HG03521 (cell line): ENCODE measurements around the gene BCL2L12.

Experiments
- ATAC-seq: cut with Tn5 transposase; IDR thresholded peaks from one replicate; pipeline ENCODE4 v1.9.1; 2021; ENCODE audit warnings: mild to moderate bottlenecking, moderate library complexity; ENCODE audit not compliant: unreplicated experiment

The BCL2L12 gene

GRCh38 chr19:49684251-49684982, 18.7 kb downstream of the BCL2L12 start:
- ATAC-seq: no peak

DNA sequence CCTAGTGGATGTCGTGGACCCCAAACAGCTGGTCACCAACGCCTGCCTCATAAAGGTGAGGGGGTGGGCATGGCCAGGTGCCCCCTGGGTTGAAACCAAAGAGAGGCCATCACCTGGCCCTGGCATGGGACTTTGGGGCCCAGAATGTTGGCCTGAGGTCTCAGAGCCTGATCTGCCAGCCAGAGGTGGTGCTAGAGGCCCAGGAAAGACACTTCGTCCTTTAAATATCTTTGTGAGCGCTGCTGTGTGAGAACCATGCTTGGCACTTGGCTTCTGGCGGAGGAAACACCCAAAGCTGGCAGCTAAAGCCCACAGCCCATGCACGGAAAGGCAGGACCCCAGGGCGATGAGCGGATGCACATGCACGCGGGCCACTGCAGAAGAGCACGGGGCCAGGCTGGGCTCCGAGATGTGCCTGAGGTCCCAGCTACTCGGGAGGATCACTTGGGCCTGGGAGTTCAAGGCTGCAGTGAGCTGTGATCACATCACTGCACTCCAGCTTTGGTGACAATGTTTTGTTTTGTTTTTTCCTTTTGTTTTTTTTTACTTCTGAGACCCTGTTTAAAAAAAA, 19.3 kb downstream of the BCL2L12 start:
- ATAC-seq: no peak

DNA sequence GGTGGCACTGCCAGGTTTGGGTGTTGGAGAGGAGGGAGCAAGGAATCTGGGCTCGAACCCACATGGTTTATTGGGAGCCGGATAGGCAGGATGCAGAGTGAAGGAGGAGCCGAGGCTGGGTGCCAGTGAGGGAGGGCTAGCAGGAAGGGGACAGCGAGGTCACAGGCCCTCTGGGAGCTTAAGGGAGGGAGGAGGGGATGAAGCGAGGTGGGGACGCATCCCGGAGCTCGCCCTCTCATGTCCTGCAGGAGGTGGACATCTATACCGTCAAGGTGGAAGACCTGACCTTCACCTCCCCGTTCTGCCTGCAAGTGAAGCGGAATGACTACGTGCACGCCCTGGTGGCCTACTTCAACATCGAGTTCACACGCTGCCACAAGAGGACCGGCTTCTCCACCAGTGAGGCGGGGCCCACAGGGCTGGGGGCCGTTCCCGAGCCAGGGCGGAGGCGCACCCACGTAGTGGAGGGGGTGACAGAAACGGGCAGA, 20.2 kb downstream of the BCL2L12 start:
- no peak for ATAC-seq

DNA sequence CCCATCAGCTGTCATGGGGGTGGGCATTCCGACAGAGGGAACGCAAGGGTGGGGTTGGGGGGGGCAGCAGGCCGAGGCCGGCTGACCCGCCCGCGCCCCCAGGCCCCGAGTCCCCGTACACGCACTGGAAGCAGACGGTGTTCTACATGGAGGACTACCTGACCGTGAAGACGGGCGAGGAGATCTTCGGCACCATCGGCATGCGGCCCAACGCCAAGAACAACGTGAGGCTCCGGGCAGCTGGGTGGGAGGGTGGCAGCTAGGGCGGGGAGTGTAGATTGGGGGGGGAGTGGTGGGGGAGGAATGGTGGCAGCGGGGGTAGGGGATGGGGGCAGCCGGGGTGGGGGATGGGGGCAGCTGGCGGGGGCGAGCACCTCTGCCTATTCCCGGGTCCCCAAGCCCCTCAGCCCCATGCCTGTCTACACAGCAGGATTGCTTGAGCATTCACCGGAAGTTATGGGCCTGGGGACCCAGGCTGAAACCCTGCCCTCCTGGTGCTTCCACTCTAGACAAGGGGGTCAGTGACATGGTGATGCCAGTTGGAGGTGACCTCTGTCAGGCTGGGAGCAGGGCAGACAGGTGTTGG, 20.9 kb downstream of the BCL2L12 start:
- ATAC-seq: no peak

DNA sequence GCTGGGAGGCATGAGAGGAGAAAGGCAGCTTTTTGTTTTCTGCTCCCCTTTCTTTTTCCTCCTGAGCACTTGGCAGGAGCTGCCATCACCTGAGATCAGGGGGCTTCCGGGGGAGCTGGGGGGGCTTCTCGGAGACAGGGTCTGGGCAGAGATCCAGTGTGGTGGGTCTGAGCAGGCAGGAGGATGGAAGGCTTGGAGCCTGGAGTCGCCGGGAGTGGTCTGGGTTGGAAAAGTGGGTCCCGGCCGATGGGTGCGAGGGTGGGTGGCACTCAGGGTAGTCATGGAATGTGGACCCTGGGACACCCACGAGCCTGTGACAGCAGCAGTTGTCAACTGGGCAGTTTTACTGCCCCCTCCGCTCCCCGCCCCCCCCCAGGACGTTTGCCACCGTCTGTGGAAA, 21.4 kb downstream of the BCL2L12 start:
- no peak for ATAC-seq

- ATAC-seq: no peak
Measured at GRCh38 chr19:49687566-49688316, 22.0 kb downstream of the BCL2L12 start.

DNA sequence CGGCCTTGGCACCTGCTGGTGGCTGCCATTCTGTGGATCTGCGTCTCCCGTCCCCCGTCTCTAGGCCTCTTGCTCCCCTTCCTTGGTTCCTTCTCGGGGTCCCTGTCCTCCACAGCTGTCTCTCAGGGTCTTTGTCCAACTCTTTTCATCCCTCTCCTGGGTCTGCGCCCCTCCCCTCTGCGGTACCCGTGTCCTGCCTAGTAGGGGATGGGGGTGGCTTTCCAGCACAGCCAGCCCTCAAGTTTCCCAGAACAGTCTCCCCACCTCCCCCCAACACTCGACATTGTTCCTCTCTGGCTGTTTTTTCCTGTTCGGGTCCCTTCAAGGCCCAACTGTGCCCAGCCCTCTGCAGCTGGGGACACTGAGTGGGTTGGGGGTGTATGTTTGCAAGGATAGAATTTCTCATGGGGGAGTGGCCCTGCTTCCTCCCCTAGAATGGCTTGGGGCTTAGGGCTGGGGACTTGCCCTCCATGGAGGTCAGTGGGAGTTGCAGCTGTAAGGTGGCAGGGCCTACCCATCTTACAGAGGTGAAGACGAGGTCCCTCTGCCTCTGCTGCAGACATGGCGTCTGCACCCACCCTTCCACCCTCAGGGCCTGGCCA, 22.9 kb downstream of the BCL2L12 start:
- no peak for ATAC-seq

GRCh38 chr19:49689133-49690078, 23.7 kb downstream of the BCL2L12 start, which contains the start of gene ADM5:
Gene ADM5, plus strand, starts transcription at chr19:49689594. Its CDS starts 244 bp downstream, at chr19:49689838.
- ATAC-seq: no peak

GRCh38 chr19:49690079-49690655, 24.4 kb downstream of the BCL2L12 start:
- ATAC-seq: no peak

DNA sequence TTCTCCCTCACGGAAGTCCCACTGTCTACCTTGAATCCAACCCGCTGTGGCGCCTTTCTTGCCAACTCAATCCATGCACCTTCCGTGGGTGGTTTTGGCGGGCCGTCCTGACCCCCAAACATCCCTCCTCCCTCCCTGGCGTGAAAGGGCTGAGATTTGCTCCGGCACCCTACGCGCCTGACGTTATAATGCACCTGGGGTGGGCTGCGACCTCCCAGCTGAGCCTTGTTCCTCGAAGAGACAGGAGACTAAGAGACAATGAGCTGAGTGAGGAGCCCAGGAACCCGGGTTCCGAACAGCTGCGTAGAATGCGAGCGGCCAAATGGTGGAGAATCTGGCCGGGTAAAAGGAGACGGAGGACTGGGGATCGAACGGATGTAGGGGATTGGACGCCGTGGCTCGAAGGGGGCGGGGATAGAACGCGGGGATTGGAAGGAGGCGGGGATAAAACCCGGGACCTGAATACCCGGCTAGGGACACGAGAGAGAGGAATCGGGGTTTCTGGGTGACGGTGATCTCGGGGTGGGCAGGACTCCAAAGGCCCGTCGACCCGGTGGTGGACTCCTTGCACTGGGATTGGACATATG, 25.0 kb downstream of the BCL2L12 start, which contains the start of gene CPT1C:
Gene CPT1C, plus strand, starts transcription at position 461 of the 587 bp plus-strand sequence. CDS start 1,137 bp downstream, outside the sequence.
- no peak for ATAC-seq

GRCh38 chr19:49691243-49692146, 25.8 kb downstream of the BCL2L12 start:
- ATAC-seq: no peak

DNA sequence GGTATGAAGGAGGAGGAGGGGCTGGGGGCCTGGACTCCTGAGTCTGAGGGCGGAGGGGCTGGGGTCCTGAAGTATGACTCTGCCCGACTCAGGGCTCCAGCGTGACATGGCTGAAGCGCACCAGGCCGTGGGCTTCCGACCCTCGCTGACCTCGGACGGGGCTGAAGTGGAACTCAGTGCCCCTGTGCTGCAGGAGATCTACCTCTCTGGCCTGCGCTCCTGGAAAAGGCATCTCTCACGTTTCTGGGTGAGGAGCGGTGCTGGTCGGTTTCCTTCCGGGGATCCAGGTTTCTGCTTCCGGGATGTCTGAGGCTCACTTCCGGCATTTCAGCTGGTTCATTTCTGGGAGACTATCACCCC, 26.4 kb downstream of the BCL2L12 start:
- ATAC-seq: no peak

DNA sequence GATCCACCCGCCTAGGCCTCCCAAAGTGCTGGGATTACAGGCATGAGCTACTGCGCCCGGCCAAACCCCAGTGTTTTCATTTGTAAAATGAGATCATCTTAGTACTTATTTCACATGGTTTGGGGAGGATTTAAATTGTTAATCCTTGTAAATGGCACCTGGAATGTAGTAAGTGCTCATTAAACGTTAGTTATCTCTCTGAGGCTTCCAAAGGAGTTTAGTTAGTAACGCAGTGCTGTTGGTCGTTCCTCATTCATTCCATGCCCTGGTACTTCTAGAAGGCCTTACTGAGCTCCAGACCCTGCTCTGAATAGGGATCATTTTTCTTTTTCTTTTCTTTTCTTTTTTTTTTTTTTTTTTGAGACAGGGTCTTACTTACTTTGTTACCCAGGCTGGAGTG, 30.4 kb downstream of the BCL2L12 start:
- ATAC-seq: no peak

DNA sequence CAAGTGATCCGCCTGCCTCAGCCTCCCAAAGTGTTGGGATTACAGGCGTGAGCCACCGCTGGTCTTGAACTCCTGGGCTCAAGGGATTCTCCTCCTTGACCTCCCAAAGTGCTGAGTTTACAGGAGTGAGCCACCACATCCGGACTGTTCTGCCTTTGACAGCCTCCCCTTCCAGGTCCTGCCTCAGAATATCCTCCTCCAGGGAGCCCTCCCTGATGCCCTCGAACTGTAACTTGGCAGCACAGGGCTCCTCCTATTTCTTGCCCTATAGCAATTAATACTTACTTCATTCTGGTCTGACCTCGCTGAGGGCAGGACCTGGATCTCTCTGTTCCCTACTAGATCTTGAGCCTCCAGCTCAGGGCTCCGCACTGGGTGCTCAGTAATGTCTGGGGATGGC, 31.1 kb downstream of the BCL2L12 start:
- no peak for ATAC-seq

- ATAC-seq: no peak
Measured at GRCh38 chr19:49699364-49699763, 33.6 kb downstream of the BCL2L12 start.

DNA sequence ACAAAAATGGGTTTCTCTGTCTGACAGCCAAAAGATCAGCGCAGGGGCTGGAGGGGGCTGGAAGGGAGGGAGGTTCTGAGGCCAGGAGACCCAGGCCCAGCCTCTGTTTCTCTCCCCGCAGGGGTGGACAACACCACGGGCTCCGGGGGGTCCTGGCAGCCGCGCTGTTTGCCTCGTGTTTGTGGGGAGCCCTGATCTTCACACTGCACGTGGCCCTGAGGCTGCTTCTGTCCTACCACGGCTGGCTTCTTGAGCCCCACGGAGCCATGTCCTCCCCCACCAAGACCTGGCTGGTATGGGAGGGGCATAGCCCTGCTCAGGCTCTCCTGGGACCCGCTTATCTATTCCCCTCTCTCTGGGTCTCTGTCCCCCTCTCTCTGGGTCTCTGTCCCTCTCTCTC, 34.8 kb downstream of the BCL2L12 start:
- no peak for ATAC-seq

DNA sequence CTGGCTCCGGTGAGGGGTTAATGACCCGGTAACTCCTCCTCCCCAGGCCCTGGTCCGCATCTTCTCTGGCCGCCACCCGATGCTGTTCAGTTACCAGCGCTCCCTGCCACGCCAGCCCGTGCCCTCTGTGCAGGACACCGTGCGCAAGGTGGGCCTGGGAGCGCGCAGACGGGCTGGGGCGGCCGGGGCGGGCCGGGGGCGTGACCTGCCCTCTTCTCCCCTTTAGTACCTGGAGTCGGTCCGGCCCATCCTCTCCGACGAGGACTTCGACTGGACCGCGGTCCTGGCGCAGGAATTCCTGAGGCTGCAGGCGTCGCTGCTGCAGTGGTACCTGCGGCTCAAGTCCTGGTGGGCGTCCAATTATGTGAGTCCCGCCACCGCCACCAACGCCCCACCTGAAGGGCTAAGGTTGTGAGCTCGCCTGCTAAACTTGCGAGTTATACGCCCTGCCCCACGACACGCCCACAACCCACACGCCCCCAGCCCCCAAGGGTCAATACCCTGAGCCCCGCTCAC, 35.6 kb downstream of the BCL2L12 start:
- no peak for ATAC-seq
